ENCODE data around the gene ROR1. TPM values are rescaled to one million over a fixed set of nuclear protein-coding genes. Genes with fewer than 3 reads are reported as not detected.

ROR1 gene
- total RNA-seq, 4 donors from 2014 or later = 5.1 to 7.3 (median 6.5) TPM

DNA sequence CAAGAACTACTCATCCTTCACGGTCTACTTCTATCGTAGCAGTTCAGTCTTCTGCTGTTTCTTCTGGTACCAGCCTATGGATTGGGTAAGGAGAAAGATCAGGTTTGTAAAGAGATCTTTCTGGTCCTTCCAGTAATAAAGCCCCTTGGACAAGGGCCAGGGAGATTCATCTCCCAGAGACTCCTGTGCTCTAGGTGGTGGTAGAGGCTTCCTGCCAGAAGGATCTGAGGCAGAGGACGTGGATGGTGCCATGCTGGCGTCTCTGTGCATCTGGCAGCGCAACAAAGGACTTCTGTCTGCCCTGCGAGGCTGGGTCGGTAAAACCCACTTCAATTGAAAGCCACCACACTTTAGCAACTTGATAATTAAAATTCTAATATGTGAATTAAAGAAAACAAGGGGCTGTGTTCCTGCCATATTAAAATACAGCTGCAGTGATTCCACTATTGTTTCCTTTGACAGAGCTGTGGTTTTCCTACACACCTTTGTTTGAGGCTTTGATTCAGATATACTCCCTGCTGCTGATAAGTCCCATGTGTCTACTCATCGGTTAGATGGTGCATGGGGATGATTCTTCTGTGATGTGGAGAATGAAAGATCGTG lies 73.6 kb downstream of the ROR1 start:
- H3K27ac ChIP-seq (replicated peaks in 1 of 4) = no peak overlapping the region
- WGBS = 92% methylated on average over 7 of the region's 9 CpGs
- no peak for TF ChIP-seq POLR2AphosphoS5 (IDR thresholded peaks at IDR 0.05)
- TF ChIP-seq POLR2A (IDR thresholded peaks at IDR 0.05; ENCODE audit: low read depth) = no peak
- TF ChIP-seq EP300 (IDR thresholded peaks at IDR 0.05) = no peak
- TF ChIP-seq, protein P1, sequence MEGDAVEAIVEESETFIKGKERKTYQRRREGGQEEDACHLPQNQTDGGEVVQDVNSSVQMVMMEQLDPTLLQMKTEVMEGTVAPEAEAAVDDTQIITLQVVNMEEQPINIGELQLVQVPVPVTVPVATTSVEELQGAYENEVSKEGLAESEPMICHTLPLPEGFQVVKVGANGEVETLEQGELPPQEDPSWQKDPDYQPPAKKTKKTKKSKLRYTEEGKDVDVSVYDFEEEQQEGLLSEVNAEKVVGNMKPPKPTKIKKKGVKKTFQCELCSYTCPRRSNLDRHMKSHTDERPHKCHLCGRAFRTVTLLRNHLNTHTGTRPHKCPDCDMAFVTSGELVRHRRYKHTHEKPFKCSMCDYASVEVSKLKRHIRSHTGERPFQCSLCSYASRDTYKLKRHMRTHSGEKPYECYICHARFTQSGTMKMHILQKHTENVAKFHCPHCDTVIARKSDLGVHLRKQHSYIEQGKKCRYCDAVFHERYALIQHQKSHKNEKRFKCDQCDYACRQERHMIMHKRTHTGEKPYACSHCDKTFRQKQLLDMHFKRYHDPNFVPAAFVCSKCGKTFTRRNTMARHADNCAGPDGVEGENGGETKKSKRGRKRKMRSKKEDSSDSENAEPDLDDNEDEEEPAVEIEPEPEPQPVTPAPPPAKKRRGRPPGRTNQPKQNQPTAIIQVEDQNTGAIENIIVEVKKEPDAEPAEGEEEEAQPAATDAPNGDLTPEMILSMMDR (IDR thresholded peaks at IDR 0.05) = no peak
- no peaks in the 10 kb centered on the region for H3K4me1 ChIP-seq
- no peaks in the 10 kb centered on the region for H3K27me3 ChIP-seq
- no peak for DNase-seq (ENCODE audit: extremely low spot score)
- H3K9me3 ChIP-seq = no peaks in the 10 kb centered on the region
- H3K4me3 ChIP-seq = no peak overlapping the region
- H3K36me3 ChIP-seq = no peaks in the 10 kb centered on the region
- intact Hi-C loops (cut with DNase I) = no loop called here

DNA sequence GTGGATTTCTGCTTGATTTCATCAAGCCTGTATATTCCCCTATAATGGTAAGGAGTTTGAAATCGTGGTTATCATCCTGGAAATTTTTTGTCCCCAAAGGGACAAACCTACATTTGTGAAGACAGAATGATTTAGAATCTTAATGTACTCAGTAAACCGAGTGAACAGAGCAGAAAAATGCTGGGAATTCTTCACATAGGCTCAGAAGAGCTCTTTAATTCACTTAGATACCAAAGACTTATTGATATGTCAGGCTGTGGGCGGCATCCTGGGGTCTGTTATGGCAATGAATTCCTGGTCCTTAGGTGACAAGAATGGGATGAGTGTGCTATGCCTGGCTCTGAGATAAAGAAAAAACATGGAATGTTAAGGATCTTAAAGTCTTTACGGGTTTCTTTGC lies 74.9 kb downstream of the ROR1 start:
- no peaks in the 10 kb centered on the region for H3K9me3 ChIP-seq
- no peak for DNase-seq (ENCODE audit: extremely low spot score)
- H3K27ac ChIP-seq (replicated peaks in 1 of 4) = no peak overlapping the region
- WGBS = 84% methylated on average over 4 of the region's 4 CpGs
- intact Hi-C loops (cut with DNase I) = no loop called here
- H3K27me3 ChIP-seq = no peaks in the 10 kb centered on the region
- TF ChIP-seq POLR2AphosphoS5 (IDR thresholded peaks at IDR 0.05) (no peak), EP300 (IDR thresholded peaks at IDR 0.05) (no peak), POLR2A (IDR thresholded peaks at IDR 0.05; ENCODE audit: low read depth) (no peak)
- TF ChIP-seq, protein P1 (IDR thresholded peaks at IDR 0.05) = no peak
- H3K4me1 ChIP-seq = no peaks in the 10 kb centered on the region
- H3K36me3 ChIP-seq = no peaks in the 10 kb centered on the region
- no peak overlapping the region for H3K4me3 ChIP-seq

DNA sequence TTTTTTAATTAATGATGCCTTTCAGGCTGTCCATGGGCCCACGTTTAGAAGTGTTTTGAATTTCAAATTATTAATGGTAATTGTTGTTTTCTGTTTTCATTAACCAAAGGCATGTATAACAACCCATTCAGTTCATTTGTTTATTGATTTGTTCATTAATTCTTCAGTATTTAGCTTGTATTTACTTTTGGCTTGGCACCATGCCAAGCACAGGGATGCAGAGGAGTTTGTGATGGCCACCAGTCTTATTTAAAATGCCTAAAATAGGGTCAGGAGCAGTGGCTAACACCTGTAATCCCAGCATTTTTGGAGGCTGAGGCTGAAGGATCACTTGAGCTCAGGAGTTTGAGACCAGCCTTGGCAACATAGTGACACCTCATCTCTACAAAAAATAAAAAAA lies 75.3 kb downstream of the ROR1 start:
- H3K4me3 ChIP-seq = no peak overlapping the region
- 75% methylated on average over 1 of the region's 1 CpG for WGBS
- H3K27me3 ChIP-seq = no peaks in the 10 kb centered on the region
- no peak overlapping the region for H3K27ac ChIP-seq (replicated peaks in 1 of 4)
- no peak for TF ChIP-seq POLR2A (IDR thresholded peaks at IDR 0.05; ENCODE audit: low read depth)
- TF ChIP-seq, protein P1 (IDR thresholded peaks at IDR 0.05) = no peak
- TF ChIP-seq EP300 (IDR thresholded peaks at IDR 0.05) = no peak
- no peak for TF ChIP-seq POLR2AphosphoS5 (IDR thresholded peaks at IDR 0.05)
- DNase-seq (ENCODE audit: extremely low spot score) = no peak
- H3K9me3 ChIP-seq = no peaks in the 10 kb centered on the region
- H3K4me1 ChIP-seq = no peaks in the 10 kb centered on the region
- no peaks in the 10 kb centered on the region for H3K36me3 ChIP-seq
- intact Hi-C loops (cut with DNase I) = no loop called here

DNA sequence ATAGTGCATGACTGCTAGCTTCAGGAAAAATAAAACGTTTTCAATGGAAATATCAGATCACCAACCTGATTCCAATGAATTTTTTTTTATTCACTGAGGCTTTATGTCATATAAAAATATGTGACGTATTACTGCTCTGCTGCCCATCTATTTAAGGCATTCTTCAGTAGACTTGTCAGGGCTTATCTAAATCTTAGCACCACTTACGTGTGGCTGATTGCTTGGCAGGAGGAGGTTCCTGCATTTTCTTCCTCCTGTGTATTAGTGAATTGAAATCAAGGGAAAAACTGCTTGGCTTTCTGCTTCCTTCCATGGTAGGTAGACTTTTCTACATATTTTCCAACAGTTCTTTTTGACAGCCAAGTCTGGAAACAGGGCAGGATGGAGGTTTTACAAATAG lies 80.3 kb downstream of the ROR1 start:
- no peaks in the 10 kb centered on the region for H3K4me1 ChIP-seq
- H3K27me3 ChIP-seq = no peaks in the 10 kb centered on the region
- H3K36me3 ChIP-seq = no peaks in the 10 kb centered on the region
- no peak overlapping the region for H3K27ac ChIP-seq (replicated peaks in 1 of 4)
- no peak for TF ChIP-seq POLR2A (IDR thresholded peaks at IDR 0.05; ENCODE audit: low read depth)
- TF ChIP-seq, protein P1 (IDR thresholded peaks at IDR 0.05) = no peak
- TF ChIP-seq POLR2AphosphoS5 (IDR thresholded peaks at IDR 0.05) = no peak
- TF ChIP-seq EP300 (IDR thresholded peaks at IDR 0.05) = no peak
- DNase-seq (ENCODE audit: extremely low spot score) = no peak
- 71% methylated on average over 3 of the region's 3 CpGs for WGBS
- H3K4me3 ChIP-seq = no peak overlapping the region
- H3K9me3 ChIP-seq = peaks cover 0 to 4% (median 2%) of the 10 kb centered on the region in 4 donors
- intact Hi-C loops (cut with DNase I) = no loop called here

DNA sequence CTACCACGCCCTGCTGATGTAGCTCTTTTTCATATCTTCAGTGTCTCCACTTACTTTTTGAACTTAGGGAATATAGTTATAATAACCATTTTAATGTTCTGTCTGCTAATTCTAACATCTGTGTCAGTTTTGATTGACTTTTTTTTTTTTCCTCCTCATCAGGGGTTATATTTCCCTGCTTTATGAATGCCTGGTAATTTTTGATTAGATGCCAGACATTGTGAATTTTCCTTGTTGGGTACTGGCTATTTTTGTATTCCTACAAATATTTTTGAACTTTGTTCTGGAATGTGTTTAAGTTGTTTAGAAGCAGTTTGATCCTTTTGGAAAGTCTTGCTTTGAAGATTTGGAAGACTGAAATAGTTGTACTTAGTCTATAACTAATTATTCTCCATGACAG lies 82.1 kb downstream of the ROR1 start:
- no peak for TF ChIP-seq EP300 (IDR thresholded peaks at IDR 0.05)
- no peak for TF ChIP-seq POLR2A (IDR thresholded peaks at IDR 0.05; ENCODE audit: low read depth)
- TF ChIP-seq, protein P1 (IDR thresholded peaks at IDR 0.05) = no peak
- no peak for TF ChIP-seq POLR2AphosphoS5 (IDR thresholded peaks at IDR 0.05)
- no peak for DNase-seq (ENCODE audit: extremely low spot score)
- intact Hi-C loops (cut with DNase I) = no loop called here
- Histone ChIP-seq H3K36me3 (no peaks in the 10 kb centered on the region), H3K27ac (replicated peaks in 1 of 4) (no peak overlapping the region), H3K4me3 (no peak overlapping the region), H3K27me3 (no peaks in the 10 kb centered on the region), H3K9me3 (peaks cover 0 to 4% (median 2%) of the 10 kb centered on the region in 4 donors), H3K4me1 (no peaks in the 10 kb centered on the region)
- WGBS = 100% methylated on average over 1 of the region's 1 CpG
